ELR (cell line): ENCODE data around the gene EBF4.
A peak's percentile ranks its signal among the peaks of the same experiment; 100 is the strongest.
"Not testable (repeated sequence)": the region's sequence is repeated elsewhere in the genome, so short reads cannot be mapped to it uniquely, and the experiment has no call there.

Source experiments
- DNase-seq: peaks from one replicate; pipeline ENCODE4 v3.0.0-alpha.2; 2015; ENCODE audit warnings: low read depth

The EBF4 gene

DNA sequence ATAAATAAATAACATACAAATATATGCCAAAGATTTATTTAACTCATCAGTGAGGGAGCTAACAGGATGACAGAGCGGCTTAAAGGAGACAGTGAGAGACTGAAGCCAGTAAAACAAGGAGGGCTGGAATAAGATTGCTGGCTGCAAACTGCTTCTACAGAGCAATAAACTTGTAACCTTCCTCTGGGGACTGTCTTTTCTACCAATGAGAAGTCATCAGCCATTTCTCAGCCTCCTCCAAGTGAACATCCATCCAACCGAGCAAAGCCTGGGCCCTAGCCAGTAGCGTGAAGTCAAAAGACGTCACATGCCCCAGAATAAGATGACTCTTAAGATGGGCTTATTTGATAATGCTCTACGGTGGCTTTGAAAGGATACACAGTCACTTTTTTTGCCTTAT lies 65.4 kb downstream of the EBF4 start:
- no peak for DNase-seq

GRCh38 chr20:2759143-2759542 lies 66.6 kb downstream of the EBF4 start:
- DNase-seq, result no peak

- DNase-seq, result no peak
Measured at GRCh38 chr20:2759603-2760296, 67.2 kb downstream of the EBF4 start.

- DNase-seq, result no peak
Measured at GRCh38 chr20:2760297-2760951, 67.8 kb downstream of the EBF4 start.

GRCh38 chr20:2760952-2761305 lies 68.3 kb downstream of the EBF4 start:
- DNase-seq, result no peak

GRCh38 chr20:2761885-2762284 lies 69.3 kb downstream of the EBF4 start:
- no peak for DNase-seq

- DNase-seq, result no peak
Measured at GRCh38 chr20:2762578-2763131, 70.1 kb downstream of the EBF4 start.

GRCh38 chr20:2763186-2763585 lies 70.6 kb downstream of the EBF4 start:
- no peak for DNase-seq

GRCh38 chr20:2767768-2768631 lies 75.4 kb downstream of the EBF4 start:
- no peak for DNase-seq

- no peak for DNase-seq
Measured at GRCh38 chr20:2768632-2769015, 76.0 kb downstream of the EBF4 start.

DNA sequence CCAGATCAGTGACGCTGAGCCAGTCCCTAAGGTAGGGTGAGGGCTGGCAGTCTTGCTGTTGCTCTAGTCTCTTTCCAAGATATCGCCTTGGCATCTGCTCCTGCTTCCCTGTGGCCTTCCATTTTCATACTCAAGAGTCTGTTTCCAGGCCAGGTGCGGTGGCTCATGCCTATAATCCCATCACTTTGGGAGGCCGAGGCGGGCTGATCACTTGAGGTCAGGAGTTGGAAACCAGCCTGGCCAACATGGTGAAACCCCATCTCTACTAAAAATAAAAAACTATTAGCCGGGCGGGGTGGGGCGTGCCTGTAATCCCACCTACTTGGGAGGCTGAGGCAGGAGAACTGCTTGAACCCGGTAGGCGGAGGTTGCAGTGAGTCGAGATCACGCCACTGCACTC lies 77.5 kb downstream of the EBF4 start:
- not testable (repeated sequence) for DNase-seq

GRCh38 chr20:2771631-2772080 lies 79.1 kb downstream of the EBF4 start:
- peak; percentile 77 for DNase-seq

DNA sequence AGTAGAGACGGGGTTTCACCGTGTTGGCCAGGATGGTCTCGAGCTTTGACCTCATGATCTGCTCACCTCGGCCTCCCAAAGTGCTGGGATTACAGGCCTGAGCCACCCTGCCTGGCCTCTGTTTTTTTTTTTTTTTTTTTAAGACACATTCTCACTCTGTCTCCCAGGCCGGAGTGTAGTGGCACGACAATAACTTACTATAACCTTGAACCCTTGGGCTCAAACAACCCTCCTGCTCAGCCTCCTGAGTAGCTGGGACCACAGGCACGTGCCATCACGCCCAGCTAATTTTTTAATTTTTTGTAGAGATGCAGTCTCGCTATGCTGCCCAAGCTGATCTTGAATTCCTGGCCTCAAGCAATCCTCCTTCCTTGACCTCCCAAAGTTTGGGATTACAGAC lies 81.2 kb downstream of the EBF4 start:
- no peak for DNase-seq

GRCh38 chr20:2775139-2775538 lies 82.6 kb downstream of the EBF4 start:
- peak; percentile 38 for DNase-seq

GRCh38 chr20:2778602-2779321 lies 86.2 kb downstream of the EBF4 start:
- DNase-seq, result no peak

- DNase-seq, result no peak
Measured at GRCh38 chr20:2780948-2781347, 88.4 kb downstream of the EBF4 start.

DNA sequence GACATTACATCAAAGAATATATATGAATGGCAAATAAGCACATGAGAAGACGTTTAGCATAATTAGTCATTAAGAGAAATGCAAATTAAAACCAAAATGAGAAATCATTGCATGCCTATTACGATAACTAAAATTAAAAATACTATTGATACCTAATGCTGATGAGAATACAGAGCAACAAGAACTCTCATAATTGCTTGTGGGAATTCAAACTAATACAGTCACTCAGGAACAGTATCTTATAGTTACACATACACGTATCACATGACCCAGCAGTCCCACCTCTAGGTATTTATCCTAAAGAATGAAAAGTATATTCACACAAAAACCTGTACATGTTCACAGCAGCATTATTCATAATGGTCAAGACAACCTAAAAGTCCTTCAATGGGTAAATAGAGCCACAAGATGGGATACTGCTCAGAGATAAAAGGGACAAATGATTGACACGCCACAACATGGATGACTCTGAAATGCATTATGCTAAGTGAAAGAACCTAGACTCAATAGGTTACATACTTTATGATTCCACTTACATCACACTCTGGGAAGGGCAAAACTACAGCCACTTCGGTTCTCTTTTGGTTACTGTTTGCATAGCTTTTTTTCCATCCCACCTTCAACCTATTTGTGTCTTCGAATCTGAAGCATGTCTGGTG lies 91.5 kb downstream of the EBF4 start:
- no peak for DNase-seq

DNA sequence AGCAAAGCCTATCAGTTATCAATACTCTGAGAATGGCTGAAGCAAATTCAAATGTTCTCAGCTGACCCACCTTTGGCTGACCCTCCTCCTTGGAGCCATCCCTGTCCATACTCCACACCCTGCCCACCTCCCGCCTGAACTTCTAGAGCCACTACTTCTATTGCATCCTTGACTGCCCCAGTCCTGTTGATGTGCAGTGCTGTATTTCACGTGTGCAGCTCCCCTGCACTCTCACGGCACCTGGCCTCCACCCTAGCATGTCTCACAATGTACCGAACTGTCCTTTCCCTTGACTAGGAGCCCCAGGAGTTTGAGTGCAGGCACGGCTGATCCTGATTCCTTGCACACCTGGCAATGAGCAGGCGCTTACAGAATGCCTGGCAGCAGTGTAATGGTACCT lies 100.9 kb downstream of the EBF4 start:
- no peak for DNase-seq

- DNase-seq, result no peak
Measured at GRCh38 chr20:2794202-2794748, 101.7 kb downstream of the EBF4 start.

- DNase-seq, result no peak
Measured at GRCh38 chr20:2794866-2795447, 102.4 kb downstream of the EBF4 start.

GRCh38 chr20:2795451-2795850 lies 102.9 kb downstream of the EBF4 start:
- no peak for DNase-seq
